ENCODE results near the gene TANC1.

GRCh38 chr2:159175182-159175581, 206.7 kb downstream of the TANC1 start:
- TF ChIP-seq, protein P1, sequence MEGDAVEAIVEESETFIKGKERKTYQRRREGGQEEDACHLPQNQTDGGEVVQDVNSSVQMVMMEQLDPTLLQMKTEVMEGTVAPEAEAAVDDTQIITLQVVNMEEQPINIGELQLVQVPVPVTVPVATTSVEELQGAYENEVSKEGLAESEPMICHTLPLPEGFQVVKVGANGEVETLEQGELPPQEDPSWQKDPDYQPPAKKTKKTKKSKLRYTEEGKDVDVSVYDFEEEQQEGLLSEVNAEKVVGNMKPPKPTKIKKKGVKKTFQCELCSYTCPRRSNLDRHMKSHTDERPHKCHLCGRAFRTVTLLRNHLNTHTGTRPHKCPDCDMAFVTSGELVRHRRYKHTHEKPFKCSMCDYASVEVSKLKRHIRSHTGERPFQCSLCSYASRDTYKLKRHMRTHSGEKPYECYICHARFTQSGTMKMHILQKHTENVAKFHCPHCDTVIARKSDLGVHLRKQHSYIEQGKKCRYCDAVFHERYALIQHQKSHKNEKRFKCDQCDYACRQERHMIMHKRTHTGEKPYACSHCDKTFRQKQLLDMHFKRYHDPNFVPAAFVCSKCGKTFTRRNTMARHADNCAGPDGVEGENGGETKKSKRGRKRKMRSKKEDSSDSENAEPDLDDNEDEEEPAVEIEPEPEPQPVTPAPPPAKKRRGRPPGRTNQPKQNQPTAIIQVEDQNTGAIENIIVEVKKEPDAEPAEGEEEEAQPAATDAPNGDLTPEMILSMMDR (IDR thresholded peaks at IDR 0.05): no peak
- TF ChIP-seq ZFX (IDR thresholded peaks at IDR 0.05; ENCODE audit: borderline replicate concordance): no peak
